ENCODE measurements around the gene GUSB.

- TF ChIP-seq POLR2A (IDR thresholded peaks at IDR 0.05) (peak; percentile 41), CTCF (IDR thresholded peaks at IDR 0.05) (no peak), POLR2AphosphoS5 (IDR thresholded peaks at IDR 0.05) (peak in 2 of 3 donors; percentile 34 to 47), EP300 (IDR thresholded peaks at IDR 0.05; ENCODE audit: low read depth) (no peak)
Observed at GRCh38 chr7:65980478-65981250, 1.3 kb downstream of the GUSB start.
